OCI-LY3 (cell line): Measurements from ENCODE around the gene NOVA2.

Experiments
- H2AFZ ChIP-seq: fragments of 200-600, 300-600 bp; shearing (Covaris generic); 2 replicates; pipeline ENCODE4 v1.6.0; 2014; ENCODE audit warnings: antibody characterized with exemption, low read depth, low read length
- H3K27ac ChIP-seq: fragments of 200-600, 300-600 bp; sonication (generic); 2 replicates; pipeline ENCODE4 v1.5.1; 2014; ENCODE audit warnings: mild to moderate bottlenecking, low read length, moderate library complexity, mixed read lengths
- H3K27me3 ChIP-seq: fragments of 200-600, 300-600 bp; sonication (generic); 2 replicates; pipeline ENCODE4 v1.6.1; 2014; ENCODE audit warnings: low read depth, low read length, mixed read lengths
- H3K36me3 ChIP-seq: fragments of 200-600, 300-600 bp; sonication (generic); replicated peaks from 2 replicates; pipeline ENCODE3; 2014; ENCODE audit warnings: low read depth, low read length, mixed read lengths
- H3K4me1 ChIP-seq: fragments of 300-600, 200-600 bp; sonication (generic); 2 replicates; pipeline ENCODE4 v1.6.1; 2014; ENCODE audit warnings: low read length, mixed read lengths
- H3K4me2 ChIP-seq: fragments of 200-600, 300-600 bp; sonication (generic); 2 replicates; pipeline ENCODE4 v1.6.1; 2014; ENCODE audit warnings: low read length, mixed read lengths
- H3K4me3 ChIP-seq: fragments of 300-600, 200-600 bp; sonication (generic); 2 replicates; pipeline ENCODE4 v1.5.1; 2014; ENCODE audit warnings: antibody characterized with exemption, mild to moderate bottlenecking, low read length, moderate library complexity
- H3K79me2 ChIP-seq: fragments of 300-600, 200-600 bp; shearing (Covaris generic); 2 replicates; pipeline ENCODE4 v1.6.1; 2014; ENCODE audit warnings: mild to moderate bottlenecking, low read length, mixed read lengths
- H3K9ac ChIP-seq: fragments of 300-600, 200-600 bp; shearing (Covaris generic); 2 replicates; pipeline ENCODE4 v1.6.0; 2014; ENCODE audit warnings: mild to moderate bottlenecking, low read length, moderate library complexity
- H3K9me3 ChIP-seq: fragments of 200-600, 300-600 bp; shearing (Covaris generic); 2 replicates; pipeline ENCODE4 v1.6.1; 2014; ENCODE audit warnings: low read length, mixed read lengths; ENCODE audit not compliant: insufficient read depth
- H4K20me1 ChIP-seq: fragments of 200-600, 300-600 bp; sonication (generic); 2 replicates; pipeline ENCODE4 v1.6.1; 2016; ENCODE audit warnings: low read length, mixed read lengths; ENCODE audit not compliant: insufficient read depth
- EZH2phosphoT487 ChIP-seq: fragments of 200-600 bp; shearing (Covaris generic); IDR thresholded peaks from 2 replicates; pipeline ENCODE4 v1.6.1; 2018; ENCODE audit warnings: antibody characterized with exemption, mixed run types, low read depth
- TF ChIP-seq, protein P1 (sequence below): fragments of 200-600, 300-600 bp; sonication (generic); IDR thresholded peaks from 2 replicates; pipeline ENCODE4 v1.5.1; 2014; ENCODE audit warnings: antibody characterized with exemption, low read length, low read depth

Gene NOVA2

GRCh38 chr19:45901912-45902650 is 71.6 kb downstream of the NOVA2 start, which contains the start of gene MYPOP:
Gene MYPOP (minus strand): TSS chr19:45902613. CDS start chr19:45901773, 840 bp downstream.
- Histone ChIP-seq H3K79me2 (peaks cover 14% of the 10 kb centered on the region), H3K9ac (peak within 1 kb of the TSS; percentile 90), H3K27ac (peak within 1 kb of the TSS; percentile 61), H3K4me3 (peak within 1 kb of the TSS; percentile 90), H3K27me3 (no peaks in the 10 kb centered on the region), H2AFZ (peak within 1 kb of the TSS; percentile 55), H3K4me2 (peak within 1 kb of the TSS; percentile 98), H4K20me1 (no peaks in the 10 kb centered on the region), H3K9me3 (no peaks in the 10 kb centered on the region), H3K36me3 (peaks cover 26% of the 10 kb centered on the region), H3K4me1 (peaks cover 11% of the 10 kb centered on the region)
- TF ChIP-seq, protein P1, sequence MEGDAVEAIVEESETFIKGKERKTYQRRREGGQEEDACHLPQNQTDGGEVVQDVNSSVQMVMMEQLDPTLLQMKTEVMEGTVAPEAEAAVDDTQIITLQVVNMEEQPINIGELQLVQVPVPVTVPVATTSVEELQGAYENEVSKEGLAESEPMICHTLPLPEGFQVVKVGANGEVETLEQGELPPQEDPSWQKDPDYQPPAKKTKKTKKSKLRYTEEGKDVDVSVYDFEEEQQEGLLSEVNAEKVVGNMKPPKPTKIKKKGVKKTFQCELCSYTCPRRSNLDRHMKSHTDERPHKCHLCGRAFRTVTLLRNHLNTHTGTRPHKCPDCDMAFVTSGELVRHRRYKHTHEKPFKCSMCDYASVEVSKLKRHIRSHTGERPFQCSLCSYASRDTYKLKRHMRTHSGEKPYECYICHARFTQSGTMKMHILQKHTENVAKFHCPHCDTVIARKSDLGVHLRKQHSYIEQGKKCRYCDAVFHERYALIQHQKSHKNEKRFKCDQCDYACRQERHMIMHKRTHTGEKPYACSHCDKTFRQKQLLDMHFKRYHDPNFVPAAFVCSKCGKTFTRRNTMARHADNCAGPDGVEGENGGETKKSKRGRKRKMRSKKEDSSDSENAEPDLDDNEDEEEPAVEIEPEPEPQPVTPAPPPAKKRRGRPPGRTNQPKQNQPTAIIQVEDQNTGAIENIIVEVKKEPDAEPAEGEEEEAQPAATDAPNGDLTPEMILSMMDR = no peak; the same call in 1 of the 2 replicates
- no peak for TF ChIP-seq EZH2phosphoT487

GRCh38 chr19:45901432-45901911 is 72.2 kb downstream of the NOVA2 start:
- no peaks in the 10 kb centered on the region for H3K9me3 ChIP-seq
- no peak overlapping the region for H2AFZ ChIP-seq
- peaks cover 28% of the 10 kb centered on the region for H3K36me3 ChIP-seq
- no peaks in the 10 kb centered on the region for H3K27me3 ChIP-seq
- H4K20me1 ChIP-seq = no peaks in the 10 kb centered on the region
- H3K4me2 ChIP-seq = peak overlapping the region; percentile 79
- H3K27ac ChIP-seq = no peak overlapping the region
- TF ChIP-seq, protein P1 = no peak
- TF ChIP-seq EZH2phosphoT487 = no peak
- H3K4me1 ChIP-seq = peaks cover 13% of the 10 kb centered on the region
- H3K9ac ChIP-seq = no peak overlapping the region
- peak overlapping the region; percentile 90 for H3K4me3 ChIP-seq
- H3K79me2 ChIP-seq = peaks cover 14% of the 10 kb centered on the region

DNA sequence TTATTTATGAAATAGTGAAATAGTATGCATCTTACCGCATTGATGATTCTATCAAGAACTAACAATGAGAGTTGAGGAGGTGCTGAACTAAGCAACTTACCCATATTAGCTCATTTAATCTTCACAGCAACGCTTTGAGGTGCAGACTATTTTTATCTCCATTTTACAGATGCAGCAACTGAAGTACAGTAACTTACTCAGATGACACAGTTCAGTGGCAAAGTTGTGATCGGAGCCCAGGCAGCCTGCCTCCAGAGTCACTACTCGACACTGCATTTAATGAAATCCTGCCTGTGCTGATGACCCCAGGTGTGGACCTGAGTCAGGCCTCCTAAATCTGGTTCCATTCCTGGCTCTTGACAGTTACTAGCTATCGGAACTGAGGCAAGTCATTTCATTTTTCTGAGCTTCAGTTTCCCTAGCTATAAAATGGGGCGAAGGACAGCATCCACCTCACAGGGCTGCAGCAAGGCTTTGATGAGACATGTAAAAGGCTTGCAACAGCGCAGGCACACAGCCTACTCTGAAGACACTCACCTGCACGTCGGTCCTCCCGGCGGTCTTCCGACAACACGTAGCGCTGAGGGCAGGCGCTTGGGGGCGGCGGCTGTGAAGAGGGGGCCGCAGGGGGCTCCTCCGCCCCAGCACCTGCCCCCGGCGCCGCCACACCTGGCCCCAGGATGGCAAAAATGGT is 72.8 kb downstream of the NOVA2 start:
- H2AFZ ChIP-seq = no peak overlapping the region
- H3K27ac ChIP-seq = no peak overlapping the region

More for the DNA sequence above, 72.8 kb downstream of the NOVA2 start:
- H3K4me3 ChIP-seq = no peak overlapping the region
- H4K20me1 ChIP-seq = no peaks in the 10 kb centered on the region
- peaks cover 13% of the 10 kb centered on the region for H3K4me1 ChIP-seq
- H3K9me3 ChIP-seq = no peaks in the 10 kb centered on the region
- TF ChIP-seq, protein P1 = no peak
- no peak for TF ChIP-seq EZH2phosphoT487
- H3K9ac ChIP-seq = no peak overlapping the region
- no peaks in the 10 kb centered on the region for H3K27me3 ChIP-seq
- H3K4me2 ChIP-seq = no peak overlapping the region
- peaks cover 30% of the 10 kb centered on the region for H3K36me3 ChIP-seq
- H3K79me2 ChIP-seq = peaks cover 14% of the 10 kb centered on the region
